PFSK-1 (cell line): ENCODE measurements around the gene SMLR1.

Experiments
- FOXP2 ChIP-seq: optimal IDR thresholded peaks from 2 replicates; pipeline ENCODE3; 2011; ENCODE audit warnings: borderline replicate concordance, control low read depth, inconsistent platforms; ENCODE audit not compliant: insufficient read depth; ENCODE audit errors: extremely low read length, extremely low read depth
- POLR2AphosphoS5 ChIP-seq: IDR thresholded peaks from 2 replicates; pipeline ENCODE4 v1.6.1; 2012; ENCODE audit warnings: low read depth, mild to moderate bottlenecking, control low read depth, low read length, moderate library complexity
- REST ChIP-seq, 2 experiments: IDR thresholded peaks; 2 replicates each; pipeline versions ENCODE4 v1.6.1 to v1.8.0; 2011 to 2012; ENCODE audit warnings: low read depth in 2 of 2, low read length in 2 of 2, control low read depth in 1 of 2, inconsistent platforms in 1 of 2, mild to moderate bottlenecking in 1 of 2, moderate library complexity in 1 of 2; ENCODE audit not compliant: insufficient read depth in 1 of 2
- SIN3A ChIP-seq: IDR thresholded peaks from 2 replicates; pipeline ENCODE4 v1.6.1; 2012; ENCODE audit warnings: mild to moderate bottlenecking, low read length, moderate library complexity, borderline replicate concordance; ENCODE audit not compliant: insufficient read depth
- TAF1 ChIP-seq: IDR thresholded peaks from 2 replicates; pipeline ENCODE4 v1.6.1; 2012; ENCODE audit warnings: low read length, control low read depth, borderline replicate concordance; ENCODE audit not compliant: insufficient read depth

The SMLR1 gene

GRCh38 chr6:130862370-130862769 lies 35.2 kb downstream of the SMLR1 start:
- TF ChIP-seq TAF1: no peak
- no peak for TF ChIP-seq FOXP2
- TF ChIP-seq SIN3A: no peak
- TF ChIP-seq REST (IDR thresholded peaks at IDR 0.05; ENCODE audit: insufficient read depth in 1 of 2, low read depth in 2 of 2, low read length in 2 of 2): no peak
- no peak for TF ChIP-seq POLR2AphosphoS5

- TF ChIP-seq FOXP2 (no peak), TAF1 (no peak), REST (IDR thresholded peaks at IDR 0.05; ENCODE audit: insufficient read depth in 1 of 2, low read depth in 2 of 2, low read length in 2 of 2) (no peak), SIN3A (no peak), POLR2AphosphoS5 (no peak)
These were observed 36.4 kb downstream of the SMLR1 start for GRCh38 chr6:130863415-130864230.

GRCh38 chr6:130864344-130864743 lies 37.1 kb downstream of the SMLR1 start:
- TF ChIP-seq FOXP2 (no peak), REST (IDR thresholded peaks at IDR 0.05; ENCODE audit: insufficient read depth in 1 of 2, low read depth in 2 of 2, low read length in 2 of 2) (no peak)

- no peak for TF ChIP-seq TAF1
- TF ChIP-seq POLR2AphosphoS5: no peak
- no peak for TF ChIP-seq FOXP2
- no peak for TF ChIP-seq SIN3A
- TF ChIP-seq REST (IDR thresholded peaks at IDR 0.05; ENCODE audit: insufficient read depth in 1 of 2, low read depth in 2 of 2, low read length in 2 of 2): no peak
These were observed 38.6 kb downstream of the SMLR1 start for GRCh38 chr6:130865793-130866192.

GRCh38 chr6:130869681-130870080 lies 42.5 kb downstream of the SMLR1 start:
- TF ChIP-seq SIN3A: no peak
- no peak for TF ChIP-seq TAF1
- TF ChIP-seq REST (IDR thresholded peaks at IDR 0.05; ENCODE audit: insufficient read depth in 1 of 2, low read depth in 2 of 2, low read length in 2 of 2): no peak
- TF ChIP-seq FOXP2: no peak
- TF ChIP-seq POLR2AphosphoS5: no peak
